Activated CD8-positive, alpha-beta memory T cell treated with anti-CD3 and anti-CD28 coated beads, Interleukin-2, amount 50 U/mL, for 24 hours (primary cell): ENCODE results near the gene ART1.
"Not testable (repeated sequence)": the region's sequence is repeated elsewhere in the genome, so short reads cannot be mapped to it uniquely, and the experiment has no call there.

ENCODE experiments used
- DNase-seq: peaks from one replicate; pipeline ENCODE4 v3.0.0-alpha.2; 2020; ENCODE audit errors: extremely low read depth

Gene ART1

DNA sequence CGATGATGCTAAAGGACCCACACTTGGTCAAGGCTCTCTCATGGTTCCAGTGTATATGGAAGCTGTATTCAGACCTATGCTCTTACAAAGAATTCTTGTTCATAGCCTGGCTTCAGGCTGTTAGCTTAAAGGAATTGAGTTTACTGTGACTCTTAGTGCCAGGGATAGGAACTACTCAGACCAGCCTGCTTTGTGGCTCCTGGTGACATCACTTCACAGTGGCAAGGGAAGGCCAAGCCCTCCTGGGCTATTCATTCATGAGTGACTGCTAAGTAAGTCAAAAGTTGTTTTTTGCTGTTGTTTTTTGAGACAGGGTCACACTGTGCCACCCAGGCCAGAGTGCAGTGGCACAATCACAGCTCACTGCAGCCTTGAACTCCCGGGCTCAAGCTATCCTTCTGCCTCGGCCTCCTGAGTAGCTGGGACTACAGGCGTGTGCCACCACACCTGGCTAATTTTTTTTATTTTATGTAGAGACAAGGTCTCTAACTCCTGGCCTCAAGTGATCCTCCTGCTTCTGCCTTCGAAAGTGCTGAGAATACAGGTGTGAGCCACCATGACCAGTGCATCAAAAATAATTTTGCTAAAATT, 12.8 kb upstream of the ART1 start:
- DNase-seq = no peak

DNA sequence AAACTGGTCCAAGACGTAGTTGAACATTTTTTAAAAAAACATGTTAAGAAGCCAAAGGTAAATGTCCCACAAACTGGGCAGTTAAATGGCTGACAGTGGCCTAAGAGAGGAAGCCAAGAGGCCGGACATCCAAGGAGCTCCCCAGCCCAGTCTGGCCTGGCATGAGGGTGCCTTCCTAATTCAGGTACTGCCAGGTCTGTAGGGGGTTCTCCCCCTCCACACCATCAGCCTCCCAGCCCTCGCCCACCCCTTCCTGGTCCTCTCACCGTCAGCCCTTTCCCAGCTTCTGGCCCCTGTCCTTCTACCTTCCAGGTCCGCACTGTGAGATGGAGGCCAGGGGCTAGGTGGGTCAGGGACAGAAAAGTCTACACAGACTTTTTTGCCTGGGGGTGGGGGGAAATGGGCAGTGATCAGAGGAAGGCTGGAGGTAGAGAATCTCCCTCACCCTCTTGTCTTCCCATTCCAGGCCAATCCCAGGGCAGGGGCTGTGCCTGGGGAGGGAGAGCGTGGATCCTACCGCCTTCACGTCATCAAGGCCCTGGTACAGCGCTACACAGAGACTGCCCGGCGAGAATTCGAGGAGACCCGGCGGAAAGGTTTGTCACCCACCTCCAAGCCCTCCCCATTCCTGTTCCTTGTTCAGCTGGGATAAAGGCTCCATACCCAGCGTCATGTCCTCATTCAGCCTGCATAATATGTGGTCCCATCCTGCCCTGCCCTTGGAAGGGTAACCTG, 9.1 kb upstream of the ART1 start:
- no peak for DNase-seq

DNA sequence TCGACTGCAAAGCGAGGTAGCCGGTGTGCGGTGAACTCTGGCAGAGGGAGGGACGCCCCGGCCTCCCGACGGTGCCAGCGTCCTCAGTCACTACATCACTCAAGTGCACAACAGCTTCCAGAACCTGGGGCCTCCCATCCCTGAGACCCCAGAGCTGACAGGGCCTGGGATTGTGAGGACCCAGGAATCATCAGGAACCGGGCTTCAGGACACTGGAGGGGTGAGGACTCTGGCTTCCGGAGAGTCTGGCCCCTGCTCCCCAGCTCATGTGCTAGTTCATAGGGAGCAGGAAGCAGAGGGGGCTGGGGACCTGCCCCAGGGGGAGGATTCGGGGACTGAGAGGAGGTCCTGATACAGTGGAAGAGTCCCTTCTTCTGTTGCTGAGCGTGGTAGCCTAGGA, 7.7 kb upstream of the ART1 start:
- DNase-seq = no peak

DNA sequence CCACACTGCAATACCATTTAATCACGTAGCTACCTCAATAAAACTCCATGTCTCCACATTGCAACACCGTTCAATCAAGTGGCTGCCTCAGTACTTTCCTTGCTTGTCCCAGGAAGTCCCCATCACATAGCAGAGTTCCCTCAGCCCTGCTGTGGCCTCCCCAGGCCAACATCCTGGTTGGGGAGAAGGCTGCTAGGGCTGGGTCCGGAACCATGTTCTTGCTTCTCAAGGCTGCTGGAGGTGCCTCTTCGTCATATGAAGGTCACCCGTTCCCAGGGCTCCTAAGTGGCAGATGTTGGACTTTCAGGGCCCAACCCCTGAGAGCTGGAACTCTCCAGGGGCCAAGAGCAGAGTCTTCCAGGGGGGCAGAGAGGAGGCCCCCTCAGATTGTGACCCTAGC, 6.4 kb upstream of the ART1 start:
- DNase-seq = no peak

DNA sequence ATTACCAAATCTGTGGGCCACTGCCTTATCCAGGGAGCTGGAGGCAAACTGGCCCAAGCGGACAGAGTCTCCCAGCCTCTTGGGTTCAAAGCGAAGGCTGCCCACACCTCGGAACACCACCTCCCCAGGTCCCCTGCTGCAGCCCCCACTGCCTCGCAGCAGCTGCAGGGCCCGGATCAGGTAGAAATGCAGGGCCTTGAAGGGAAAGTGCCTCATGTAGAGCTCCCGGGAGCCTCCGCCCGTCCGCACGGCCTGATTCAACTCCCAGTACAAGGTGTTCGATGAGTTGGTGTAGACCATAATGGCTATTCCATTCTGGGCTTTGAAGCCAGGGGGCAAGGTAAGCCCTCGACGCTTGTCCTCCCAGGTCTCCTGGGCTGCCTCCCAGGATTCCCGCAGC, 5.1 kb upstream of the ART1 start:
- no peak for DNase-seq

DNA sequence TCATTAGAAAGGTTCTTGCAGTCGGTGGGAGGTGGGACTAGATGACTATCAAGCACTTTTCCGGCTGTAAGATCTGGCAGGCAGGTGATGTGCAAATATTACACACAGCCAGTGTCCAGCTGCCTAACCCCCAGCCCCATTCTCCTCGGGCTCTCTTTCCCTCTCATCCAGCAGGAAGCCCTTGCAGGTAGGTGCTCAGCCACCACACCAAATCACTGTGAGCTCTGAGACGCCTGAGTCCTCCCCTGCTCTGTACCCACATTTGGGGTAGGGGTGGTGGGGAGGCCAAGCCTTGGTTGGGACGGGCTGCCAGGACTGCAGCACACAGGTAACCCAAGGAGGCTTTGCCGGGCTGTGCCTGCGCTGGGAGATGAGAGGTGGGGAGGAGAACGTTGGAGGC, 3.7 kb upstream of the ART1 start:
- DNase-seq = no peak

DNA sequence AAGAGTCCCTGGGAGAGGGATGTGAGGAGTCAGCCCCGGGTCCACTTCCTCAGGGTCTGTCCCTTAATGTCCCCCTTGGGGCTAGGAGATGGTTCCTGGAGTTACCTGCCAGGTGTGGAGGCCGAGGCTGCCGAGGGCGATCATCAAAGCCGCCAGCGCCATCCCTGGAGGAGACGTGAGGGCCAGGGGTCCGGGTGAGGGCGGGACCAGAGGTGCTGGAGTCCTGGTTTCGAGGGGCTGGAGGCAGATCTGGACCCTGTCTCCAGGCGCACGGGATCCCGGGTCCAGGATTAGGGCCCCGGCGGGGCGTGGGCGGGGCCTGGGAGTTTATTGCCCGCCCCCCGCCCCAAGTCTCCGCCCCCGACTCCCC, 3.2 kb upstream of the ART1 start, which contains the start of gene ART5:
Gene ART5 (minus strand): TSS at position 292 of the 370 bp plus-strand sequence. CDS start 130 bp downstream, at position 162.
- no peak for DNase-seq

DNA sequence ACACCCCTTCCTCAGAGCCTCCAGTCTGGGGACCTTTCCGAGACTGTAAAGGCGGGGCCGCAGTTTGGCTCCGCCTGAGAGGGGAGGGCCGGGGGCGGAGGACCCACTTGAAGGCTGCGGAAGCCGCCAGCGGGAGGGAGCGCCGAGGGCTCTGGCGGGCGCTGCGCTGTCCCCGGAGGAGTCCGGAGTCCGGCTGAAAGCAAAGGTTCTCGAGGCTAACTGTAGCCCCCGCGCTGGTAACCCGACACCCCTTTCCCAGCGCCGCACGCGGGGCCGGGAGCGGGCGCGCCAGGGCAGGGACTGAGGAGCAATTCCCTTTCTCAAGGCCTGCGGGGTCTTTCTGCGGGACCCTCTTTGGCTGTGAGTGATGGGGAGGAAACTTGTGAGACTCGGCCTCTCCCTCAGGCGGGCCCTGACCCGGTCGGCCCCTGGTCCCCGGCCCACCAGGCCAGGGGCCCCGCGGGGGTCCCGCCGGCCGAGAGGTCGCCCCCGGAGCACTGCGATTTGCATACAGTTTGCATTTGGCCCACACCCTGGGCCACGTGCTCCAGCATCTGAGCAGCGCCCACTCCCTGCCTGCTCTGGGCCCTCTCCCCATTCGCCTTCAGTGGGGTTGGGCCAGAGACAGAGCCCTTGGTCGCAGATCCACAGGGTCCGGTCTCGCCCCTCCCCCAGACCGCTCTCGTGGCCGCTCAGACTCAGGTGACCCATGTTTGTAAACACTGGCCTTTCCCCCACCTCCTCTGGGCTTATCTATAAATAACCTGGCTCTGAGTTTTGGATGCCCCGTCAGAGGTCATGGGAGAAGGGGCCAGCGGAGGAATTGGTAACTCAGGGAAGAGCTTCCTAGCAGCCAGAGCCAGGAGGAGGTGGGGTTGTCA, 2.6 kb upstream of the ART1 start:
- peak; percentile 15 for DNase-seq

DNA sequence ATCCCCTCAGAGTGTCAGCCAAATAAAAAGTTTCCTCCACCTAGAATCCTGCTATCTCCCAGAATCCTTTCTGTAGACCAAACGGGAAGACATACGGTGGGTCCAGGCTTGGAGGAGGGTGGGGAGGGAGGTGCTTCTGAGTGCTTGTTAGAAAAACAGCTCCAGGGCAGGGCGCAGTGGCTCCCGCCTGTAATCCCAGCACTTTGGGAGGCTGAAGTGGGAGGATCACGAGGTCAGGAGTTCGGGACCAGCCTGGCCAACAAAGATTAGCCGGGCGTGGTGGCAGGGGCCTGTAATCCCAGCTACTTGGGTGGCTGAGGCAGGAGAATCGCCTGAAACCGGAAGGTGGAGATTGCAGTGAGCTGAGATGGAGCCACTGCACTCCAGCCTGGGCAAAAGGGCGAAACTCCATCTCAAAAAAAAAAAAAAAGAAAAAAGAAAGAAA, 1.8 kb upstream of the ART1 start:
- DNase-seq = not testable (repeated sequence)

DNA sequence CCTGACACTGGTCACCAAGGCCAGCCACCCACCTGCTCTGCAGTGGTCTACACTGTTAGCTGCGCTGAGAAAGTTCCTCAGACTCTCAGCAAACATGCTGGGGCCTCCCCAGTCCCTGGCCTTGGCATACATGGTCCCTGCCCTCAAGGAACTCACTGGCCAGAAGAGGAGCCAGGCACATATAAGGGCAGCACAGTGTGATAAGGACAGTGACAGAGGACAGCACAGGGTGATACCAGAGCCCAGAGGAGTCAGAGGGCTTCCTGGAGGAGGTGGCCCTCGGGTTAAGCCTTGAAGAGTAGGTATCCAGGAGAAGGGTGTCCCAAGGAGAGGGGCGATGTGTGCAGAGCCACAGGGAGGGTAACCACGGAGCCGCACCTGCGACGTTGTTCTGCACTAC, 624 bp downstream of the ART1 start:
- DNase-seq = no peak

DNA sequence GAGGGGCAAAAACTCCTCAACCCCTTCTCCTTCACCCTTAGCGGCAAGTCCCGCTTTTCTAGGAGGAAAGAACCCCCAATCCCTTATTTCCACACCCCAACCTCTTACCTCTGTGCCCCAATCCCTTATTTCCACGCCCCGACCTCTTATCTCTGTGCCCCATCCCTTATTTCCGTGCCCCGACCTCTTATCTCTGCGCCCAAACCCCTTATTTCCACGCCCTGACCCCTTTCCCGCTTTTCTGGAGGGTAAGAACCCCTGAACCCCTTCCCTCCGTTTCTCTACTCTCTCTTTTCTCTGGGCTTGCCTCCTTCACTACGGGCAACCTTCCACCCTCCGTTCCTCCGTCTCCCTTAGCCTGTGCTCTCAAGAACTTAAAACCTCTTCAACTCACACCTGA, 3.9 kb downstream of the ART1 start:
- DNase-seq = not testable (repeated sequence)

DNA sequence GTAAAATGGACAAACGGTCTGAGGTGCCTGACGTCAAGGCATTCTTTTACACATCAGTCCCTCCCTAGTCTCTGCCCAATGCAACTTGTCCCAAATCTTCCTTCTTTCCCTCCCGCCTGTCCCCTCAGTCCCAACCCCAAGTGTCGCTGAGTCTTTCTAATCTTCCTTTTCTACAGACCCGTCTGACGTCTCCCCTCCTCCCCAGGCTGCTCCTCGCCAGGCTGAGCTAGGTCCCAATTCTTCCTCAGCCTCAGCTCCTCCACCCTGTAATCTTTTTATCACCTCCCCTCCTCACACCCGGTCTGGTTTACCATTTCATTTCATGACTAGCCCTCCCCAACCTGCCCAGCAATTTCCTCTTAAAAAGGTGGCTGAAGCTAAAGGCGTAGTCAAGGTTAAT, 4.4 kb downstream of the ART1 start:
- not testable (repeated sequence) for DNase-seq

DNA sequence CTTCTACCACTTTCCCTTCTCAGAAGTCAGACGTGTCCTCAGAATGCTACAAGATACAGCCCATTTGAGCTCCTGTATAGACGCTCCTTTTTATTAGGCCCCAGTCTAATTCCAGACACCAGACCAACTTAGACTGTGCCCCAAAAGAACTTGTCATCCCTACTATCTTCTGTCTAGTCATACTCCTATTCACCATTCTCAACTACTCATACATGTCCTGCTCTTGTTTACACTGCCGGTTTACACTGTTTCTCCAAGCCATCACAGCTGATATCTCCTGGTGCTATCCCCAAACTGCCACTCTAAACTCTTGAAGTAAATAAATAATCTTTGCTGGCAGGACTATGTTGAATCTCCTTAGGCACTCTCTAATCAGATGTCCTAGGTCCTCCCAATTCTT, 7.6 kb downstream of the ART1 start:
- not testable (repeated sequence) for DNase-seq

DNA sequence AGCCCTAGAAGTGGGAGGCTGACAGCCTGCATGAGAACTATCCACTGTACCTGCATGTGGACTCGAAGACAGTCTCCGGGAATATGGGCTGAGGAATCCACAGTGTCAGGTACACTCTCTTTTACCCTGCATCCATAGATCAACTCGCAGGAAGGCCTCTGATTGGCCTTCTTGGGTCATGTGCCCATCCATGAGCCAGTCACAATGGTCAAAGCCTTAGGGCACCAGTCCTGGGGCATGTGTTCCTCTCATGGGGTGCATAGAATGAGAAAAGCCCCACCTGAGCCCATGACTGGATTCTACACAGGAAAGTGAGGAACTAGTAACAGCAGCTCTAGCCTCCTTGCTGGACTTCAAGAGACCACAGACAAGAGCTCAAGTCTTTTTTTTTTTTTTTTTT, 10.6 kb downstream of the ART1 start:
- DNase-seq = no peak

DNA sequence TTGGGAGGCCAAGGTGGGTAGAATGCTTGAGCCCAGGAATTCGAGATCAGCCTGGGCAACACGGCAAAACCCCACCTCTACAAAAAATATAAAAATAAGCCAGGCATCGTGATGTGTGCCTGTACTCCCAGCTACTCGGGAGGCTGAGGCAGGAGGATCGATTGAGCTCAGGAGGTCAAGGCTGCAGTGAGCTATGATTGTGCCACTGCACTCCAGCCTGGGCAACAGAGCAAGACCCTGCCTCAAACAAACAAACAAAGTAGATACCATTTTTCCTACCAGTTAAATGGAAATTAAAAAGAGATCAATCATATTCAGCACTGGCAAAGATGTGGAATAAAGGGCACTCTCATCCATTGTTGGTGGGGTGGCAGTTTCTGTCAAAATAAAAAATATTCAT, 12.4 kb downstream of the ART1 start:
- not testable (repeated sequence) for DNase-seq

DNA sequence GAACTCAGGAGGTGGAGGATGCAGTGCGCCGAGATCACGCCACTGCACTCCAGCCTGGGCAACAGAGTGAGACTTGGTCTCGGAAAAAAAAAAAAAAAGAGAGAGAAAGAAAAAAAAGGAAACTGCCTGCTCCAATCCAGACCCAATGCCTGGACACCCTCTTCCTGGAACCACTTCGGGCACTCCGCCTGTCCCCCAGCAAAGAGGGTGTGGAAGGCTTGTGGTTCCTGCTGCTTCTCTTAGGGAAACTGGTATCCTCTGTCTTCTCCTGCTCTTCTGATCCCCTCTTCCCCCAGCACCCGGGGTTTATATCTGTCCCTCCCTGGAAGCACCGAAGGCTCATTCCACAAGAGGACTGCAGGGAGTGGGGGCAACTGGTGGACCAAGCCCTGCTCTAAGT, 13.3 kb downstream of the ART1 start:
- no peak for DNase-seq

DNA sequence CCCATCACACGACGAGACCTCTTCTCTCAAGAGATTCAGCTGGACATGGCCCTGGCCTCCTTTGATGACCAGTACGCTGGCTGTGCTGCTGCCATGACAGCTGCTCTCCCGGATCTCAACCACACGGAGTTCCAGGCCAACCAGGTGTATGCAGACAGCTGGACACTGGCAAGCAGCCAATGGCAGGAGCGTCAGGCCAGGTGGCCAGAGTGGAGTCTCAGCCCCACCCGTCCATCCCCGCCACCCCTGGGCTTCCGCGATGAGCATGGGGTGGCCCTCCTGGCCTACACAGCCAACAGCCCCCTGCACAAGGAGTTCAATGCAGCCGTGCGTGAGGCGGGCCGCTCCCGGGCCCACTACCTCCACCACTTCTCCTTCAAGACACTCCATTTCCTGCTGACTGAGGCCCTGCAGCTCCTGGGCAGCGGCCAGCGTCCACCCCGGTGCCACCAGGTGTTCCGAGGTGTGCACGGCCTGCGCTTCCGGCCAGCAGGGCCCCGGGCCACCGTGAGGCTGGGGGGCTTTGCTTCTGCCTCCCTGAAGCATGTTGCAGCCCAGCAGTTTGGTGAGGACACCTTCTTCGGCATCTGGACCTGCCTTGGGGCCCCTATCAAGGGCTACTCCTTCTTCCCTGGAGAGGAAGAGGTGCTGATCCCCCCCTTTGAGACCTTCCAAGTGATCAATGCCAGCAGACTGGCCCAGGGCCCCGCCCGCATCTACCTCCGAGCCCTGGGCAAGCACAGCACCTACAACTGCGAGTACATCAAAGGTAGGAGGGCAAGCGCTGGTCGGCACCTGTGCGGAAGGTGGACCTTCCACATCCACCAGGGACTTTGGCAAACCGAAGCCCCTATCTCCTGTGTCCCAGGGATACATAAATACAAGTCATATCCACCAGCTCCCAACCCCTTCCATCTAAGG, 14.9 kb downstream of the ART1 start:
- DNase-seq = no peak

DNA sequence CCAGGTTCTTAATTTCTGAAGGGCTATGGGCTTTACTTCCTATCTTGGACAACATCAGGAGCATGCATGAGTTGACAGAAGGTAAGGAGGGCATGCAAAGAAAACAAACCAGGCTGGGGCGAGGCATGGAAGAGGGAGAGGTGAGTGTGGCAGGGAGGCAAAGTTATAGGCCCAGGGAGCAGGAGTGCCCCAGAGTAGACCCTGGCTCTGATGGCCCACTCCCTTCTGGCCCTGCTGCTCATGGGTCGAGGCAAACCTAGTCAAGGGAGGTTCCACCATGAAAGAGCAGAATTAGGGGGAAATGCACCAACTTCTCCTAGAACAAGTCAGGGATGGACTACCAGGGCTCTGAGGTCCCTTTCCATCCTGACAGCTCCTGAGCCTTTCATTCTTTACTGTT, 16.0 kb downstream of the ART1 start:
- DNase-seq = no peak

DNA sequence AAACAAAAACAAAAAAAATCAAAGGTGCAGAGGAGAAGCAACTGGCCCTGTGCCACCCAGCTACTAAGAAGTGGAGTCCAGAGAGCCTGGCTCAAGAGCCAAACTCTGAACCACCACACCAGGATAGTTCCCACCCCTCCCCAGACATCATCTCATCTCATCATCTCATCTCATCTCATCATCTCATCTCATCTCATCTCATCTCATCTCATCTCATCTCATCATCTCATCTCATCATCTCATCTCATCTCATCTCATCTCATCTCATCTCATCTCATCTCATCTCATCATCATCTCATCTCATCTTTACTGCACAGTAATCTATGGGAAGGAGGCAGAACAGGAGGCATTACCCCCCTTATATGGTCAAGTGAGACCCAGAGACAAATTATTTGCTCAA, 17.9 kb downstream of the ART1 start:
- no peak for DNase-seq

DNA sequence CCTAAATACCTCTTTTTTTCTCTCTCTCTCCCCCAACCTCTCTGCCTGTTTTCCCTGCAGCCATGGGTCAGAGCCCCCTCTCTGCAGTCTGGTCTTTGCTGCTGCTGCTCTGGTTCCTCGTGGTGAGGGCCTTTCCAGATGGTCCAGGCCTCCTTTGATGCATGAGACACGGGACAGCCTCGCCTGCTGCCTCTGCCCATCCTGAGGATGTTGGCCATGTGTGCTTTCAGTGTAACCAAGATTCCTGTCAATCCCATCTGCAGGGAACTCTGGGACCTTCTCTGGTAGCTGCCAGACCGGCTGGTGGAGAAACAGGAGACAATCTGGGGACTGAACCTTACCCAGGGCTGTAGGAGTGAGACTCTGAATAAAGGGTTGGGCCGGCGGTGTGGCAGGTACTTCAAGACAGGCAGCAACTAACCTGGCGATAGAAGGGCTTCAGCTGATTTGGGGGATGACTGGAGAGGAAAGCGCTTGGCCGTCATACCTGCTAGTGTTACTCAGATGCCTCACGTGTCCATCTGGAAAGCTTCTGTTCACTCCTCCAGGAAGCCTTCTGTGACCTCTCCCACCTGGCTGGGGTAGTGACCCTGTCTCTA, 19.2 kb downstream of the ART1 start:
- no peak for DNase-seq

DNA sequence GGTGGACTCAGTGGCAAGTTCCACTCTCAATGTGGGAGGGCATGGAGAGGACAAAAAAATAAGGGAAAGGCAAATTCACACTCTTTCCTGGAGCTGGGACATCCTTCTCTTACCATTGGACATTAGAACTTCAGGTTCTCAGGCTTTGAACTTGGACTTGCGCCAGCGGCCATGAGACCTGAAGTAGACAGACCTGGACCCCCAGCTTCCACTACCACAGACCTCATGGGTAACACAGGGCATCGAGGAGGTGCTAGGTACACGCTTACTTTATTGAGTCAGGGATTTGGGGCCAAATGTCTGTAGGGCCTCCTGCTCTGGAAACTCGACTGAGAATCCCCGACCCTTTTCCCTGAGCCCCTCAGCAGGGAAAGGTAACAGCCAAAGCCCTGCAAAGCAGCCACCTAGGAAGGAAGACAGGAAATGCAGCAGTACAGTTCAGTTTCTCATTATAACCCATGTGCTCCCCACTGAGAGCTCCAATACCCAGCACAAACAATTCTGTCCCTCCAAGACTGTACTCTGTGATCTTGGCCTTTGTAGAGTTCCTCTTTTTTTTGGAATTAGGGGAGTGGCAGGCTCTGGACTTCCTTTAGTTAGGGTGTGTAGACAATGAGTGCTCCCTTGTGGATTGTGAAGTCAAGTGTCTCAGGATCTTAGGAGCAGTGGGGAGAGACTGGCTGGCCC, 20.6 kb downstream of the ART1 start:
- no peak for DNase-seq
